GM23338 (cell line): Measurements from ENCODE around the gene SLCO3A1. TPM values are rescaled to one million over a fixed set of nuclear protein-coding genes. Genes with fewer than 3 reads are reported as not detected.

Source experiments
- ATAC-seq: fragments of 200-7000 bp; cut with Tn5 transposase; 3 replicates; pipeline ENCODE4 v1.9.1; 2020
- DNase-seq: peaks from one replicate; pipeline ENCODE4 v3.0.0-alpha.2; 2015; ENCODE audit warnings: low spot score
- H2AFZ ChIP-seq: fragments of 200-600 bp; sonication (generic); 2 replicates; pipeline ENCODE4 v1.8.0; 2016; ENCODE audit warnings: antibody characterized with exemption, mild to moderate bottlenecking, moderate library complexity
- H3F3A ChIP-seq: fragments of 200-600 bp; sonication (generic); replicated peaks from 2 replicates; pipeline ENCODE4 v1.8.0; 2017; ENCODE audit warnings: antibody characterized with exemption, mixed run types, low read depth
- H3K27ac ChIP-seq: fragments of 200-600 bp; sonication (generic); 2 replicates; pipeline ENCODE4 v1.6.1; 2016; ENCODE audit warnings: low read depth
- H3K27me3 ChIP-seq: fragments of 200-600 bp; sonication (generic); 2 replicates; pipeline ENCODE4 v1.8.0; 2016; ENCODE audit warnings: mild to moderate bottlenecking, mixed run types, moderate library complexity; ENCODE audit not compliant: insufficient read depth
- H3K36me3 ChIP-seq: fragments of 200-600 bp; sonication (generic); 2 replicates; pipeline ENCODE4 v1.8.0; 2016; ENCODE audit warnings: mild to moderate bottlenecking; ENCODE audit not compliant: insufficient read depth
- H3K4me1 ChIP-seq: fragments of 200-600 bp; sonication (generic); 2 replicates; pipeline ENCODE4 v1.8.0; 2016; ENCODE audit warnings: mild to moderate bottlenecking, moderate library complexity; ENCODE audit not compliant: insufficient read depth
- H3K4me2 ChIP-seq: fragments of 200-600 bp; sonication (generic); 2 replicates; pipeline ENCODE4 v1.7.1; 2017; ENCODE audit warnings: mixed run types
- H3K4me3 ChIP-seq: fragments of 200-600 bp; sonication (generic); 2 replicates; pipeline ENCODE4 v1.6.1; 2016; ENCODE audit warnings: mixed run types
- H3K79me2 ChIP-seq: fragments of 200-600 bp; sonication (generic); replicated peaks from 2 replicates; pipeline ENCODE4 v1.8.0; 2017; ENCODE audit warnings: mild to moderate bottlenecking; ENCODE audit not compliant: insufficient read depth
- H3K9me2 ChIP-seq: fragments of 200-600 bp; sonication (generic); 2 replicates; pipeline ENCODE4 v1.8.0; 2017; ENCODE audit not compliant: insufficient read depth
- H4K20me1 ChIP-seq: fragments of 200-600 bp; sonication (generic); replicated peaks from 2 replicates; pipeline ENCODE4 v1.8.0; 2017; ENCODE audit warnings: mild to moderate bottlenecking; ENCODE audit not compliant: insufficient read depth
- H3K27ac Mint-ChIP-seq: 2 replicates; pipeline ENCODE4 v1.8.0; 2020; ENCODE audit warnings: inconsistent platforms, mild to moderate bottlenecking, moderate library complexity, mixed read lengths
- H3K27me3 Mint-ChIP-seq: 3 replicates; pipeline ENCODE4 v1.8.0; 2022; ENCODE audit warnings: low read depth, mild to moderate bottlenecking, moderate library complexity, mixed read lengths, inconsistent platforms; ENCODE audit not compliant: insufficient read depth, poor library complexity
- H3K36me3 Mint-ChIP-seq: 3 replicates; pipeline ENCODE4 v1.8.0; 2021; ENCODE audit warnings: low read depth, mild to moderate bottlenecking, inconsistent platforms, moderate library complexity, mixed read lengths
- H3K4me1 Mint-ChIP-seq: 3 replicates; pipeline ENCODE4 v1.8.0; 2020; ENCODE audit warnings: mild to moderate bottlenecking, inconsistent platforms, mixed read lengths
- H3K4me3 Mint-ChIP-seq: 3 replicates; pipeline ENCODE4 v1.8.0; 2021; ENCODE audit warnings: moderate library complexity, mild to moderate bottlenecking, inconsistent platforms, mixed read lengths
- H3K9me3 Mint-ChIP-seq: 3 replicates; pipeline ENCODE4 v1.8.0; 2020; ENCODE audit warnings: moderate library complexity, mild to moderate bottlenecking, inconsistent platforms, mixed read lengths
- CREB1 ChIP-seq: fragments of 250-450 bp; sonication (Bioruptor Pico); IDR thresholded peaks from 2 replicates; pipeline ENCODE4 v1.5.0; 2020; ENCODE audit warnings: low read depth, mild to moderate bottlenecking, moderate library complexity
- ETS1 ChIP-seq: IDR thresholded peaks from 2 replicates; pipeline ENCODE4 v1.6.1; 2016; ENCODE audit warnings: antibody characterized with exemption
- EZH2 ChIP-seq: fragments of 200-600 bp; sonication (generic); IDR thresholded peaks from one replicate; pipeline ENCODE4 v1.8.0; 2017; ENCODE audit warnings: antibody characterized with exemption, mild to moderate bottlenecking, low read depth; ENCODE audit not compliant: unreplicated experiment
- NANOG ChIP-seq: IDR thresholded peaks from 2 replicates; pipeline ENCODE4 v1.6.1; 2016; ENCODE audit warnings: antibody characterized with exemption, borderline replicate concordance
- POLR2AphosphoS5 ChIP-seq: IDR thresholded peaks from 2 replicates; pipeline ENCODE4 v1.6.1; 2016; ENCODE audit warnings: antibody characterized with exemption, low read depth
- REST ChIP-seq: IDR thresholded peaks from one replicate; pipeline ENCODE4 v1.6.1; 2018; ENCODE audit warnings: antibody characterized with exemption; ENCODE audit not compliant: unreplicated experiment
- STAT1 ChIP-seq: IDR thresholded peaks from one replicate; pipeline ENCODE4 v1.6.1; 2016; ENCODE audit warnings: antibody characterized with exemption; ENCODE audit not compliant: unreplicated experiment
- ZNF114 ChIP-seq: fragments of 250-450 bp; sonication (Bioruptor Pico); IDR thresholded peaks from 2 replicates; pipeline ENCODE4 v1.5.0; 2020; ENCODE audit warnings: mild to moderate bottlenecking, moderate library complexity
- ZNF331 ChIP-seq: fragments of 250-450 bp; sonication (Bioruptor Pico); IDR thresholded peaks from 2 replicates; pipeline ENCODE4 v1.5.0; 2020; ENCODE audit warnings: low read depth, mild to moderate bottlenecking, moderate library complexity
- ZNF462 ChIP-seq: fragments of 250-450 bp; sonication (Bioruptor Pico); IDR thresholded peaks from 2 replicates; pipeline ENCODE4 v1.5.0; 2020; ENCODE audit warnings: mild to moderate bottlenecking, moderate library complexity
- polyA plus RNA-seq: library from polyadenylated mRNA; unstranded; fragments of >200 nt; fragmentation: Nextera tagmentation; extraction: Ambion mirVana; gene quantifications from 2 replicates; pipeline ENCODE4 v1.2.1, GENCODE V29; 2016
- total RNA-seq: library from RNA; depleted of rRNA; stranded (reverse); fragments of >200 nt; shearing (Covaris generic); gene quantifications from 2 replicates; pipeline ENCODE4 v1.2.3, GENCODE V29; 2014
- TF ChIP-seq, protein P1 (sequence below), 2 experiments: fragments of 200-600 bp in 1 of 2; sonication (generic) in 1 of 2; conservative IDR thresholded peaks; 2 replicates each; pipeline versions ENCODE4 v1.5.1 to v1.6.1; 2016 to 2017; ENCODE audit warnings: antibody characterized with exemption in 2 of 2, low read depth in 2 of 2, mild to moderate bottlenecking in 2 of 2, moderate library complexity in 1 of 2

Gene SLCO3A1
- total and polyA plus RNA-seq, 2 experiments from 2014 or later, result 7.3 to 9.4 TPM

DNA sequence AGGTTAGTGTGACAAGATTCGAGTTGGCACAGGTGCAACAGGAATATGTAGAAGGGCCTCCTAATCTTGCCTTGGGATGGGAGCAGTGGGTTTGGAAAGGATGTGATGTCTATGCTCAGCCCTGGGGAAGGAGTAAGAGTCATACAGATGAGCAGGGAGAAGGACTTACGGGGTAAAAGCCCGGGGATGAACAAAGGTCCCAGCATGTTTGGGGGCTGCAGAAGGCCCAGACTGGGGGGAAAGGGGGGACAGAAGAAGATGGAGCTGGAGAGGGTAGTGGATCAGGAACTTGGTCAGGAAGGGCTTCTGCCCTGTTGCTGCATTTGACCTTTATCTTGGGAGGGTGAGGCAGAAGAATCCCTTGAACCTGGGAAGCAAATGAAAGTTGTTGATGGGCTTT, 300.1 kb downstream of the SLCO3A1 start (continued):
- TF ChIP-seq ETS1 (no peak), ZNF114 (CRISPR knock-in tag) (no peak), EZH2 (no peak), STAT1 (no peak)

GRCh38 chr15:92155934-92156333, 302.4 kb downstream of the SLCO3A1 start:
- H3K36me3 ChIP-seq, result no peaks in the 10 kb centered on the region
- H2AFZ ChIP-seq, result no peak overlapping the region
- peaks cover 34% of the 10 kb centered on the region for H3K4me1 ChIP-seq
- no peak for DNase-seq
- no peak overlapping the region for H3K4me3 Mint-ChIP-seq
- no peaks in the 10 kb centered on the region for H3K9me3 Mint-ChIP-seq
- no peaks in the 10 kb centered on the region for H3F3A ChIP-seq
- no peak overlapping the region for H3K27ac ChIP-seq
- H3K27ac Mint-ChIP-seq, result no peak overlapping the region
- H3K79me2 ChIP-seq, result no peaks in the 10 kb centered on the region
- peaks cover 2% of the 10 kb centered on the region; the same call in 2 of the 3 replicates for H3K36me3 Mint-ChIP-seq
- H3K9me2 ChIP-seq, result no peaks in the 10 kb centered on the region
- H3K27me3 ChIP-seq, result no peaks in the 10 kb centered on the region
- H3K4me2 ChIP-seq, result no peak overlapping the region
- no peak for ATAC-seq
- no peak overlapping the region for H3K4me3 ChIP-seq
- H4K20me1 ChIP-seq, result 0 out of 2 replicates have a peak, but pooled peaks cover 3% of the 10 kb centered on the region
- peaks cover 40% of the 10 kb centered on the region for H3K4me1 Mint-ChIP-seq
- H3K27me3 Mint-ChIP-seq, result peaks cover 15% of the 10 kb centered on the region
- TF ChIP-seq POLR2AphosphoS5 (no peak), NANOG (no peak), ZNF331 (CRISPR knock-in tag) (no peak), ZNF114 (CRISPR knock-in tag) (no peak), CREB1 (CRISPR knock-in tag) (no peak), EZH2 (no peak), ETS1 (no peak), ZNF462 (CRISPR knock-in tag) (no peak), STAT1 (no peak), REST (no peak)
- TF ChIP-seq, protein P1, sequence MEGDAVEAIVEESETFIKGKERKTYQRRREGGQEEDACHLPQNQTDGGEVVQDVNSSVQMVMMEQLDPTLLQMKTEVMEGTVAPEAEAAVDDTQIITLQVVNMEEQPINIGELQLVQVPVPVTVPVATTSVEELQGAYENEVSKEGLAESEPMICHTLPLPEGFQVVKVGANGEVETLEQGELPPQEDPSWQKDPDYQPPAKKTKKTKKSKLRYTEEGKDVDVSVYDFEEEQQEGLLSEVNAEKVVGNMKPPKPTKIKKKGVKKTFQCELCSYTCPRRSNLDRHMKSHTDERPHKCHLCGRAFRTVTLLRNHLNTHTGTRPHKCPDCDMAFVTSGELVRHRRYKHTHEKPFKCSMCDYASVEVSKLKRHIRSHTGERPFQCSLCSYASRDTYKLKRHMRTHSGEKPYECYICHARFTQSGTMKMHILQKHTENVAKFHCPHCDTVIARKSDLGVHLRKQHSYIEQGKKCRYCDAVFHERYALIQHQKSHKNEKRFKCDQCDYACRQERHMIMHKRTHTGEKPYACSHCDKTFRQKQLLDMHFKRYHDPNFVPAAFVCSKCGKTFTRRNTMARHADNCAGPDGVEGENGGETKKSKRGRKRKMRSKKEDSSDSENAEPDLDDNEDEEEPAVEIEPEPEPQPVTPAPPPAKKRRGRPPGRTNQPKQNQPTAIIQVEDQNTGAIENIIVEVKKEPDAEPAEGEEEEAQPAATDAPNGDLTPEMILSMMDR (conservative IDR thresholded peaks at IDR 0.05; ENCODE audit: low read depth in 2 of 2), result no peak
